Upper lobe of right lung (tissue), 1 donor: Measurements from ENCODE around the gene ITGBL1. TPM values are rescaled to one million over a fixed set of nuclear protein-coding genes. Genes with fewer than 3 reads are reported as not detected.

Experiments used
- ATAC-seq: fragments of 200-7000 bp; cut with Tn5 transposase; one replicate; pipeline ENCODE4 v1.9.1; 2020; ENCODE audit warnings: mild to moderate bottlenecking, moderate library complexity
- DNase-seq: peaks from one replicate; pipeline ENCODE4 v3.0.0-alpha.2; 2020
- H3K27ac ChIP-seq: fragments of 200-600 bp; one replicate; pipeline ENCODE4 v1.8.0; 2022
- H3K27me3 ChIP-seq: fragments of 200-600 bp; one replicate; pipeline ENCODE4 v1.8.0; 2022; ENCODE audit warnings: mild to moderate bottlenecking
- H3K36me3 ChIP-seq: fragments of 200-600 bp; one replicate; pipeline ENCODE4 v1.8.0; 2022
- H3K4me1 ChIP-seq: fragments of 200-600 bp; one replicate; pipeline ENCODE4 v1.8.0; 2022
- H3K4me3 ChIP-seq: fragments of 200-600 bp; one replicate; pipeline ENCODE4 v1.8.0; 2022; ENCODE audit warnings: mild to moderate bottlenecking
- H3K9me3 ChIP-seq: fragments of 200-600 bp; one replicate; pipeline ENCODE4 v1.8.0; 2022
- intact Hi-C: fragments of 100-400 bp; cut with DNase I; formaldehyde crosslinking; loops from one replicate; pipeline ENCODE4 v1.11.0; 2022
- total RNA-seq: library from RNA; stranded (reverse); fragmentation: NEBNext Ultra II Directional; extraction: Animal tissue kit (Norgen Biotek cat#: 25700); gene quantifications from one replicate; pipeline ENCODE4 v1.2.1, GENCODE V29; 2021
- TF ChIP-seq, protein P1 (sequence below): fragments of 200-600 bp; IDR thresholded peaks from one replicate; pipeline ENCODE4 v1.8.0; 2022; ENCODE audit warnings: antibody characterized with exemption
- donor health status: DM: no; HTN: yes; CAD: no; lungs with severe emphysema.

The ITGBL1 gene
- total RNA-seq, 1 donor from 2014 or later = 43.6 TPM

DNA sequence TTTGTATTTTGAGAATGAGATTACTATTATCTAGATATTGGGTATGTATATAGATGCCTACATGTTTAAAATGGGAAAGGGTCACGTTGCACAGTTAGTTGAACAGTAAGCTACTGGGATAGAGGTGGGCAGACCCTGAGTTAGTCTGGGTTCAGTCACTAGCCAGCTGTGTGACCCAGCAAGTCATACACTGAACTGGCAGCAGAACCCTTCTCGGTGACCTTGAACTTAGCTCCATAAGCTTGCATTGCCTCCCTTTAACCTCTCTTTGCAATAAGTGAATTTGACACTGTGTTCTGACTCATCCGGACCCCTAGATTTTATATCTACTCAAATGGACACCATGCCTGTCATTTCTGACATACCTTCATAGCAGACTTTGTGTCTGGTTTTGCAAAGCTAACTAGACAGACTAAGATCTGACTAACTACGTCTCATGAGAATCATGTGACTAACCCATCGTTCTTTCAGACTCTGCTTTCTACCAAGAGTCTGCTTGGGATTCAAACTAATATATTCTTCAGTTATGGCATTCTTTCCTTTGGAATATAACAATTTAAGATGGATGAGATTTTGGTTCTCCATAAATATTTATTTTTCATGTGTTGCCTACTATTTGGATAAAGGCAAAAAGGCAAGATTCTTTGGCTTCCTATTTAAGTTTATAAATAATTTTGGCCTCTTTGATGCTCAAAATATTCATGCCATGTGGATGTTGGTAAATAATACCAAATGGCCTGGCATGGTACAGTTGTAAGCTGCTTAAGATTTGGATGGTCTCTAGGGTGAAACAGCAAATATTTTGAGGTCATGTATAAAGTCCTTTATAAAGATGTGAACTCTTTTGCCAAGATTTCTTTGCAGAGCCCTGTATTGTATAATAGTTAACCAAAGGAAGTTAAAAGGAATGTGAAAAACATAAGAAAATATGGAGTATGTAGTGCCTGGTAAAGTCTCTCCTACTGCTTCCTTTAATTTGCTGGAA is 159.3 kb downstream of the ITGBL1 start:
- DNase-seq = no peak
- TF ChIP-seq, protein P1, sequence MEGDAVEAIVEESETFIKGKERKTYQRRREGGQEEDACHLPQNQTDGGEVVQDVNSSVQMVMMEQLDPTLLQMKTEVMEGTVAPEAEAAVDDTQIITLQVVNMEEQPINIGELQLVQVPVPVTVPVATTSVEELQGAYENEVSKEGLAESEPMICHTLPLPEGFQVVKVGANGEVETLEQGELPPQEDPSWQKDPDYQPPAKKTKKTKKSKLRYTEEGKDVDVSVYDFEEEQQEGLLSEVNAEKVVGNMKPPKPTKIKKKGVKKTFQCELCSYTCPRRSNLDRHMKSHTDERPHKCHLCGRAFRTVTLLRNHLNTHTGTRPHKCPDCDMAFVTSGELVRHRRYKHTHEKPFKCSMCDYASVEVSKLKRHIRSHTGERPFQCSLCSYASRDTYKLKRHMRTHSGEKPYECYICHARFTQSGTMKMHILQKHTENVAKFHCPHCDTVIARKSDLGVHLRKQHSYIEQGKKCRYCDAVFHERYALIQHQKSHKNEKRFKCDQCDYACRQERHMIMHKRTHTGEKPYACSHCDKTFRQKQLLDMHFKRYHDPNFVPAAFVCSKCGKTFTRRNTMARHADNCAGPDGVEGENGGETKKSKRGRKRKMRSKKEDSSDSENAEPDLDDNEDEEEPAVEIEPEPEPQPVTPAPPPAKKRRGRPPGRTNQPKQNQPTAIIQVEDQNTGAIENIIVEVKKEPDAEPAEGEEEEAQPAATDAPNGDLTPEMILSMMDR = no peak

DNA sequence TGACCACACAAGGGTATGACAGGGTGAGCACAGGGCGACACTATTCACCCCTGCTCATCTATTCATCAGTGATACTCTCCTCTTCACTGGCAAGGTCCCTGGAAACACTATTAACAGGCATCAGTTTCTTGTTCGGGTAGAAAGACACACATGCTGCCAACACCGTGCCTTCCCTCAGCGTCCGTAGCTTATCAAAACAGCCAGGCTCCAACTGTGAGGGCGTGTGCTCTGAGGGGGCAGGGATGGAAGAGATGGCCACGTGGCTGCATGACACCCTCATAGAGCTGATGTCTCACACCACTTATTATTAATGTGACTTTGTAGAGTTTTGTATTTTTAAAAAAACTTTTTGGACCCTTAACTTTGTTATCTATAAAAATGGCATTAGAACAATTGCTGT is 160.3 kb downstream of the ITGBL1 start:
- ATAC-seq = no peak
- Histone ChIP-seq H3K27me3 (no peaks in the 10 kb centered on the region), H3K36me3 (no peaks in the 10 kb centered on the region), H3K9me3 (no peaks in the 10 kb centered on the region), H3K4me1 (no peaks in the 10 kb centered on the region), H3K27ac (no peak overlapping the region), H3K4me3 (no peak overlapping the region)
- TF ChIP-seq, protein P1 = no peak
- DNase-seq = no peak
- intact Hi-C loops = no loop called here

More for the DNA sequence above, 159.3 kb downstream of the ITGBL1 start:
- intact Hi-C loops = no loop called here
- H3K9me3 ChIP-seq = no peaks in the 10 kb centered on the region
- no peaks in the 10 kb centered on the region for H3K27me3 ChIP-seq
- H3K4me3 ChIP-seq = no peak overlapping the region
- no peaks in the 10 kb centered on the region for H3K4me1 ChIP-seq
- no peaks in the 10 kb centered on the region for H3K36me3 ChIP-seq
- no peak for ATAC-seq
- no peak overlapping the region for H3K27ac ChIP-seq

DNA sequence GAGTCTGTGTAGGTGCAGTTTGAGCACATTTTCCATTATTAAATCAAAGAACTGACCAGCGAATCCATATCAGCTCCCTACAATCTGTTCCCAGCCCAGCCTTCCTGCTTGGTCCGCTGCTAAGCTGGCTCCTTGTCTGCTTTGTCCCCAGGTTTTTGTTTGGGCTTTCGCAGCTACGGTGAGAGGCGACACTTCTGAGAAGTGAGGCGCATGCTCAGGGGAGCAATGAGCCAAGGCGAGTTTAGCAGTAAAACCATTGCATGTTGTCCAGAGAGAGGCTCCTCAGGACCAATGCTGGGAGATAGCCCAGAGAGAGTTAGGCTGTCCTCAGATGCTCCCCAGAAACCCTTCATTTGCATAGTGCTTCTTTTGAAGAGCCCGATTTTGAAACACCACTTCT is 162.0 kb downstream of the ITGBL1 start:
- H3K9me3 ChIP-seq = no peaks in the 10 kb centered on the region
- H3K4me3 ChIP-seq = no peak overlapping the region
- H3K4me1 ChIP-seq = no peaks in the 10 kb centered on the region
- TF ChIP-seq, protein P1 = no peak
- intact Hi-C loops = no loop called here
- DNase-seq (no peak), ATAC-seq (no peak)
- no peaks in the 10 kb centered on the region for H3K36me3 ChIP-seq
- no peak overlapping the region for H3K27ac ChIP-seq
- no peaks in the 10 kb centered on the region for H3K27me3 ChIP-seq

DNA sequence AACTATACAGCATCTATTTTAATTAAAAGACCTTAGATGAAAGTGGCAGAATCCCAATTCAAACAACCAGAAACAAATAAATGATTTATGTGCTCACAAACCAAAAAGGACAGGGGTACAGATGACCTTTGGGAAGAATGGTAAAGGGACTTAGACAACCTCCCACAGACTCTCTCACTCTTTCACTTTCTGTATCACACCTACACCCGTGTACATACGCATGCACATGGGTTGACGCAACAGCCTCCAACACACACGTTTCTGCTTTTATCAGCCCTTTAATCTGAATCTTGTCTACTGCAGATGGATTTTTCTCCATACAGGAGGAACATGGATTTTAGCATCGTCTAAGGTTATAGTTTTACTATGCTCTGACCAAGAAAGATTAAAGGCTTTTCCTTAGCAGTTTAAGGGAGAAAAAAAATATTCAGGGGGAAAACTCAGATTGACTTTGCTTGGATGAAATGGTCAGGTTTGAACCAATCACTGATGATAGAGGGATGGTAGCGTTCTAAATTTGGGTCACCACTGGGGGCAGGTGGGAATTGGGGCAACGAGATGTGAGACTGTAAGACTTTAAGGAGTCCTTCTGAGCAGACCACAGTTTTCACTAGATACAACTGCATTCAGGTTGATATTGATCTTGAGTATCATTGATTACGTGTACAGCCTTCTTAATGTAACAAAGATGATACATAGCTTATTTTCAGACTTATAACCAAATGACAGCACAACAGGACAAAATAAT is 166.1 kb downstream of the ITGBL1 start:
- H3K27ac ChIP-seq = no peak overlapping the region
- ATAC-seq (no peak), DNase-seq (no peak)
- TF ChIP-seq, protein P1 = no peak
- H3K4me1 ChIP-seq = peaks cover 1% of the 10 kb centered on the region
- no peaks in the 10 kb centered on the region for H3K36me3 ChIP-seq
- H3K4me3 ChIP-seq = no peak overlapping the region
- H3K27me3 ChIP-seq = no peaks in the 10 kb centered on the region
- intact Hi-C loops = no loop called here
- no peaks in the 10 kb centered on the region for H3K9me3 ChIP-seq

DNA sequence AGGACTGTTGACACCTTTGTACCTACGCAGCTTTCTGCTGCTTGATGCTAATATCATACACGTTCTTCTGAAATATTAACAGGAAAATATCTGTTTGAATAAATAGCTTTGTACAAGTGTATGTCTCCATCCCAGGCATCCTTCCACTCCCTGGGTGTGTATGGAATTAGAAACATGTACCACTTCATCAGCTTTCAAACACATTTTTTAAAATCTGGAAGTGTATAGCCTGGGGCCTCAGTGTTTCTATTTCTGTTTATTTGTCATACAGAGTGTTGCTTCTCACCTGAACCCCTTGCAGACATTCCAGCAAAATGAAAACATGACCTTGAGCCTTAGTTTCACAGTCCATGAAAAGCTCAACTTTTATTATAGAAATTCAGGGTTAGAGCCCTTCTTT is 168.6 kb downstream of the ITGBL1 start:
- H3K4me1 ChIP-seq = peaks cover 14% of the 10 kb centered on the region
- no peak overlapping the region for H3K4me3 ChIP-seq
- ATAC-seq (peak; percentile 80), DNase-seq (no peak)
- H3K27ac ChIP-seq = no peak overlapping the region
- H3K27me3 ChIP-seq = no peaks in the 10 kb centered on the region
- no peaks in the 10 kb centered on the region for H3K36me3 ChIP-seq
- no peaks in the 10 kb centered on the region for H3K9me3 ChIP-seq
- TF ChIP-seq, protein P1 = no peak
- intact Hi-C loops = no loop called here
